ENCODE data around the gene ABCA12. TPM values are rescaled to one million over a fixed set of nuclear protein-coding genes. Genes with fewer than 3 reads are reported as not detected.

Gene ABCA12
- total and polyA plus RNA-seq, 2 of the 13 experiments (the other 11 are each of a cell fraction or from before 2014, with no cell fraction given): 0.02 to 0.07 TPM

- Histone ChIP-seq H4K20me1 (ENCODE audit: insufficient read depth, low read length) (no peaks in the 10 kb centered on the region), H3K4me2 (ENCODE audit: low read depth, low read length) (no peak overlapping the region), H3K27me3 (ENCODE audit: control insufficient read depth in 1 of 2, insufficient read depth in 2 of 2, low read length in 2 of 2) (no peaks in the 10 kb centered on the region), H3K4me1 (ENCODE audit: insufficient read depth, low read length) (no peaks in the 10 kb centered on the region), H3K36me3 (replicated peaks in 1 of 2; ENCODE audit: control insufficient read depth in 1 of 2, insufficient read depth in 2 of 2, low read length in 2 of 2) (no peaks in the 10 kb centered on the region), H3K9ac (ENCODE audit: insufficient read depth, low read depth, low read length) (no peak overlapping the region), H3K27ac (ENCODE audit: extremely low read length, insufficient read depth, low read length) (no peak overlapping the region), H2AFZ (ENCODE audit: low read length) (no peak overlapping the region), H3K4me3 (replicated peaks in 1 of 3; ENCODE audit: insufficient read depth in 1 of 3, low read depth in 2 of 3, low read length in 3 of 3) (no peak overlapping the region), H3K79me2 (ENCODE audit: insufficient read depth, low read length) (no peaks in the 10 kb centered on the region), H3K9me3 (ENCODE audit: low read length) (no peaks in the 10 kb centered on the region)
- no TSS peak for BruUV-seq (replicated peaks)
- in situ Hi-C loops (cut with HindIII; ENCODE audit: extremely low pct_ligation_motif_present, low pct_unique_long_range_greater_than_20kb): no loop called here
- no peak for TF ChIP-seq RFX1 (IDR thresholded peaks at IDR 0.05)
- no peak for TF ChIP-seq ATF3 (CRISPR knock-in tag; IDR thresholded peaks at IDR 0.05)
- no peak for TF ChIP-seq ZNF776 (CRISPR knock-in tag; IDR thresholded peaks at IDR 0.05)
- TF ChIP-seq MTF2 (CRISPR knock-in tag; IDR thresholded peaks at IDR 0.05; ENCODE audit: borderline replicate concordance): no peak
- TF ChIP-seq GFI1 (CRISPR knock-in tag; IDR thresholded peaks at IDR 0.05; ENCODE audit: borderline replicate concordance): no peak
- no peak for TF ChIP-seq HOXD1 (CRISPR knock-in tag; IDR thresholded peaks at IDR 0.05)
- no peak for TF ChIP-seq DMAP1 (CRISPR knock-in tag; IDR thresholded peaks at IDR 0.05)
- no peak for TF ChIP-seq SRSF1 (optimal IDR thresholded peaks at IDR 0.05; ENCODE audit: low read depth, low read length)
- TF ChIP-seq SETDB1 (CRISPR knock-in tag; IDR thresholded peaks at IDR 0.05; ENCODE audit: borderline replicate concordance): no peak
- no peak for TF ChIP-seq GMEB2 (CRISPR knock-in tag; IDR thresholded peaks at IDR 0.05; ENCODE audit: low read depth)
- no peak for TF ChIP-seq POGK (CRISPR knock-in tag; conservative IDR thresholded peaks at IDR 0.05)
- no peak for TF ChIP-seq ZNF605 (CRISPR knock-in tag; IDR thresholded peaks at IDR 0.05)
- no peak for TF ChIP-seq GABPB1 (CRISPR knock-in tag; IDR thresholded peaks at IDR 0.05)
- no peak for TF ChIP-seq ZNF710 (CRISPR knock-in tag; IDR thresholded peaks at IDR 0.05; ENCODE audit: borderline replicate concordance)
- no peak for TF ChIP-seq TERF1 (CRISPR knock-in tag; IDR thresholded peaks at IDR 0.05)
- no peak for FAIRE-seq
- ChIA-PET POLR2A (no interaction called here), CTCF (ENCODE audit: low intra/inter-chr PET ratio, low total read pairs) (no interaction called here)
- DNase-seq (ENCODE audit: low spot score): no peak
- no peak for ATAC-seq
- intact Hi-C loops (cut with micrococcal nuclease; ENCODE audit: unreplicated experiment): no loop called here
- WGBS (ENCODE audit: low lambda C conversion rate): 0% methylated on average over 1 of the region's 1 CpG
Observed at GRCh38 chr2:215028231-215028630, 110.2 kb downstream of the ABCA12 start.

All from HepG2 (cell line).